ENCODE results near the gene MUC21. TPM values are rescaled to one million over a fixed set of nuclear protein-coding genes. Genes with fewer than 3 reads are reported as not detected.
"Not testable (repeated sequence)": the region's sequence is repeated elsewhere in the genome, so short reads cannot be mapped to it uniquely, and the experiment has no call there.

The MUC21 gene
- total and polyA plus RNA-seq, 5 experiments from 2014 or later = not detected

- peaks cover 0 to 17% (median 0%) of the 10 kb centered on the region in 9 donors for H3K9me3 Mint-ChIP-seq
- ATAC-seq = no peak
Measured at GRCh38 chr6:30954631-30955366, 28.7 kb upstream of the MUC21 start.

GRCh38 chr6:30955367-30956042 lies 28.0 kb upstream of the MUC21 start:
- POLR2A ChIA-PET = interaction anchor here (0.6 to 2.0 kb wide), 14 partner anchors 8 to 743 kb away, joined by 3 to 11 read pairs (median 4); partner anchors contain the start of genes GTF2H4, SFTA2, TRIM26 and TRIM39
- H3K27me3 Mint-ChIP-seq = peaks cover 0 to 24% (median 7%) of the 10 kb centered on the region in 5 donors
- DNase-seq (peak; percentile 56 to 88 (median 71)), ATAC-seq (peak; percentile 90 to 93)
- H3K4me3 Mint-ChIP-seq = peak overlapping the region; percentile 80 to 92 (median 86)
- peak overlapping the region; percentile 80 to 97 (median 92) for H3K27ac Mint-ChIP-seq
- H3K36me3 Mint-ChIP-seq = no peaks in the 10 kb centered on the region
- peaks cover 10 to 28% (median 21%) of the 10 kb centered on the region in 4 donors for H3K4me1 Mint-ChIP-seq
- peaks cover 0 to 10% (median 0%) of the 10 kb centered on the region in 9 donors for H3K9me3 Mint-ChIP-seq

More at GRCh38 chr6:30954631-30955366, 28.7 kb upstream of the MUC21 start:
- no peak for DNase-seq
- POLR2A ChIA-PET = interaction anchor here (0.5 to 2.0 kb wide), 13 partner anchors 7 to 742 kb away, joined by 3 to 11 read pairs (median 4); partner anchors contain the start of genes GTF2H4, SFTA2, TRIM26 and TRIM39
- Mint-ChIP-seq H3K4me1 (peaks cover 10 to 28% (median 21%) of the 10 kb centered on the region in 4 donors), H3K36me3 (peaks cover 0 to 2% (median 0%) of the 10 kb centered on the region in 3 donors), H3K27me3 (peaks cover 0 to 26% (median 14%) of the 10 kb centered on the region in 5 donors), H3K27ac (peak overlapping the region; percentile 64 to 97 (median 90)), H3K4me3 (peak overlapping the region; percentile 80 to 92 (median 86))

- DNase-seq (no peak), ATAC-seq (no peak)
- Mint-ChIP-seq H3K36me3 (no peaks in the 10 kb centered on the region), H3K4me3 (peak overlapping the region in 2 of 10 donors; percentile 16 to 26), H3K27me3 (peaks cover 0 to 18% (median 5%) of the 10 kb centered on the region in 5 donors), H3K9me3 (no peaks in the 10 kb centered on the region), H3K4me1 (peaks cover 6 to 30% (median 21%) of the 10 kb centered on the region in 4 donors), H3K27ac (peak overlapping the region in 3 of 10 donors; percentile 35 to 80 (median 41))
- POLR2A ChIA-PET = no interaction called here
Measured at GRCh38 chr6:30957716-30958115, 25.8 kb upstream of the MUC21 start.

GRCh38 chr6:30960907-30961673 lies 22.4 kb upstream of the MUC21 start:
- Mint-ChIP-seq H3K9me3 (no peaks in the 10 kb centered on the region), H3K36me3 (no peaks in the 10 kb centered on the region), H3K4me3 (no peak overlapping the region), H3K27ac (peak overlapping the region in 1 of 10 donors; percentile 53), H3K27me3 (peaks cover 14 to 27% (median 22%) of the 10 kb centered on the region in 5 donors), H3K4me1 (peaks cover 14 to 25% (median 24%) of the 10 kb centered on the region in 4 donors)
- POLR2A ChIA-PET = no interaction called here
- DNase-seq (no peak), ATAC-seq (no peak)

- Mint-ChIP-seq H3K27me3 (peaks cover 15 to 34% (median 26%) of the 10 kb centered on the region in 5 donors), H3K27ac (no peak overlapping the region), H3K4me1 (peaks cover 10 to 20% (median 15%) of the 10 kb centered on the region in 4 donors), H3K4me3 (no peak overlapping the region), H3K9me3 (no peaks in the 10 kb centered on the region), H3K36me3 (no peaks in the 10 kb centered on the region)
- POLR2A ChIA-PET = no interaction called here
- DNase-seq (no peak), ATAC-seq (no peak)
Measured at GRCh38 chr6:30962716-30963115, 20.8 kb upstream of the MUC21 start.

GRCh38 chr6:30963641-30964040 lies 19.9 kb upstream of the MUC21 start:
- H3K27ac Mint-ChIP-seq = no peak overlapping the region
- H3K9me3 Mint-ChIP-seq = no peaks in the 10 kb centered on the region
- no peak for DNase-seq
- ATAC-seq = no peak
- H3K36me3 Mint-ChIP-seq = no peaks in the 10 kb centered on the region
- H3K4me3 Mint-ChIP-seq = no peak overlapping the region
- POLR2A ChIA-PET = no interaction called here
- H3K27me3 Mint-ChIP-seq = peaks cover 15 to 30% (median 26%) of the 10 kb centered on the region in 5 donors
- peaks cover 10 to 16% (median 14%) of the 10 kb centered on the region in 4 donors for H3K4me1 Mint-ChIP-seq

- DNase-seq = no peak
- Mint-ChIP-seq H3K27ac (peak overlapping the region in 1 of 10 donors; percentile 75), H3K4me3 (no peak overlapping the region), H3K36me3 (no peaks in the 10 kb centered on the region), H3K27me3 (peaks cover 15 to 30% (median 26%) of the 10 kb centered on the region in 5 donors), H3K4me1 (peaks cover 10 to 17% (median 14%) of the 10 kb centered on the region in 4 donors), H3K9me3 (no peaks in the 10 kb centered on the region)
- ATAC-seq = no peak
- POLR2A ChIA-PET = no interaction called here
Measured at GRCh38 chr6:30964075-30964474, 19.4 kb upstream of the MUC21 start.

- H3K9me3 Mint-ChIP-seq = no peaks in the 10 kb centered on the region
- no peak for ATAC-seq
- peak overlapping the region in 2 of 10 donors; percentile 38 to 75 for H3K27ac Mint-ChIP-seq
- no peak overlapping the region for H3K4me3 Mint-ChIP-seq
- DNase-seq = no peak
- peaks cover 10 to 20% (median 14%) of the 10 kb centered on the region in 4 donors for H3K4me1 Mint-ChIP-seq
- POLR2A ChIA-PET = no interaction called here
- no peaks in the 10 kb centered on the region for H3K36me3 Mint-ChIP-seq
- H3K27me3 Mint-ChIP-seq = peaks cover 15 to 30% (median 26%) of the 10 kb centered on the region in 5 donors
Measured at GRCh38 chr6:30965140-30965601, 18.3 kb upstream of the MUC21 start.

GRCh38 chr6:30966154-30966553 lies 17.4 kb upstream of the MUC21 start:
- POLR2A ChIA-PET = no interaction called here

GRCh38 chr6:30969171-30969570 lies 14.3 kb upstream of the MUC21 start:
- H3K9me3 Mint-ChIP-seq, H3K36me3 Mint-ChIP-seq, H3K27ac Mint-ChIP-seq, H3K4me3 Mint-ChIP-seq, DNase-seq, ATAC-seq: not testable (repeated sequence)
- peaks cover 10 to 15% (median 11%) of the 10 kb centered on the region in 4 donors for H3K4me1 Mint-ChIP-seq
- POLR2A ChIA-PET = interaction anchor here (0.6 kb wide), 1 partner anchor 1174 kb away, joined by 3 read pairs; no protein-coding TSS in a partner anchor
- peaks cover 19 to 42% (median 31%) of the 10 kb centered on the region in 5 donors for H3K27me3 Mint-ChIP-seq

More at GRCh38 chr6:30966154-30966553, 17.4 kb upstream of the MUC21 start:
- DNase-seq (no peak), ATAC-seq (no peak)
- no peaks in the 10 kb centered on the region for H3K9me3 Mint-ChIP-seq
- no peak overlapping the region for H3K4me3 Mint-ChIP-seq
- no peaks in the 10 kb centered on the region for H3K36me3 Mint-ChIP-seq
- peaks cover 15 to 29% (median 23%) of the 10 kb centered on the region in 5 donors for H3K27me3 Mint-ChIP-seq
- H3K4me1 Mint-ChIP-seq = peaks cover 10 to 20% (median 14%) of the 10 kb centered on the region in 4 donors
- peak overlapping the region in 2 of 10 donors; percentile 3 to 51 for H3K27ac Mint-ChIP-seq

- no peaks in the 10 kb centered on the region for H3K9me3 Mint-ChIP-seq
- DNase-seq (no peak), ATAC-seq (no peak)
- POLR2A ChIA-PET = no interaction called here
- no peaks in the 10 kb centered on the region for H3K36me3 Mint-ChIP-seq
- peaks cover 0 to 5% (median 0%) of the 10 kb centered on the region in 4 donors for H3K4me1 Mint-ChIP-seq
- peaks cover 5 to 24% (median 17%) of the 10 kb centered on the region in 5 donors for H3K27me3 Mint-ChIP-seq
- H3K27ac Mint-ChIP-seq = no peak overlapping the region
- no peak overlapping the region for H3K4me3 Mint-ChIP-seq
Measured at GRCh38 chr6:30970946-30971345, 12.6 kb upstream of the MUC21 start.

GRCh38 chr6:30972816-30973215 lies 10.7 kb upstream of the MUC21 start:
- Mint-ChIP-seq H3K4me1 (peaks cover 0 to 5% (median 0%) of the 10 kb centered on the region in 4 donors), H3K4me3 (no peak overlapping the region), H3K36me3 (no peaks in the 10 kb centered on the region), H3K9me3 (no peaks in the 10 kb centered on the region), H3K27me3 (peaks cover 4 to 19% (median 14%) of the 10 kb centered on the region in 5 donors), H3K27ac (no peak overlapping the region)
- ATAC-seq (no peak), DNase-seq (no peak)
- POLR2A ChIA-PET = interaction anchor here (0.7 kb wide), 1 partner anchor 59 kb away, joined by 4 read pairs; no protein-coding TSS in a partner anchor

Measured in naive thymus-derived CD8-positive, alpha-beta T cell (primary cell).